Measurements from ENCODE around the gene RDH14.

GRCh38 chr2:18559531-18560030 lies 872 bp downstream of the RDH14 start:
- TF ChIP-seq, protein P1, sequence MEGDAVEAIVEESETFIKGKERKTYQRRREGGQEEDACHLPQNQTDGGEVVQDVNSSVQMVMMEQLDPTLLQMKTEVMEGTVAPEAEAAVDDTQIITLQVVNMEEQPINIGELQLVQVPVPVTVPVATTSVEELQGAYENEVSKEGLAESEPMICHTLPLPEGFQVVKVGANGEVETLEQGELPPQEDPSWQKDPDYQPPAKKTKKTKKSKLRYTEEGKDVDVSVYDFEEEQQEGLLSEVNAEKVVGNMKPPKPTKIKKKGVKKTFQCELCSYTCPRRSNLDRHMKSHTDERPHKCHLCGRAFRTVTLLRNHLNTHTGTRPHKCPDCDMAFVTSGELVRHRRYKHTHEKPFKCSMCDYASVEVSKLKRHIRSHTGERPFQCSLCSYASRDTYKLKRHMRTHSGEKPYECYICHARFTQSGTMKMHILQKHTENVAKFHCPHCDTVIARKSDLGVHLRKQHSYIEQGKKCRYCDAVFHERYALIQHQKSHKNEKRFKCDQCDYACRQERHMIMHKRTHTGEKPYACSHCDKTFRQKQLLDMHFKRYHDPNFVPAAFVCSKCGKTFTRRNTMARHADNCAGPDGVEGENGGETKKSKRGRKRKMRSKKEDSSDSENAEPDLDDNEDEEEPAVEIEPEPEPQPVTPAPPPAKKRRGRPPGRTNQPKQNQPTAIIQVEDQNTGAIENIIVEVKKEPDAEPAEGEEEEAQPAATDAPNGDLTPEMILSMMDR (conservative IDR thresholded peaks at IDR 0.05; ENCODE audit: low read depth, low read length), result no peak
- TF ChIP-seq RFX5 (IDR thresholded peaks at IDR 0.05; ENCODE audit: low read depth, low read length) (no peak), CHD1 (IDR thresholded peaks at IDR 0.05; ENCODE audit: low read depth, low read length) (no peak), MAFK (IDR thresholded peaks at IDR 0.05; ENCODE audit: low read depth, low read length) (no peak), MAZ (IDR thresholded peaks at IDR 0.05; ENCODE audit: borderline replicate concordance, low read depth, low read length) (no peak)

All from IMR-90 (cell line).